Pancreas (tissue), 10 donors: ENCODE data around the gene CHMP4A. TPM values are rescaled to one million over a fixed set of nuclear protein-coding genes. Genes with fewer than 3 reads are reported as not detected.

ENCODE experiments used
- ATAC-seq, 4 donors: fragments of 200-7000 bp; cut with Tn5 transposase; one replicate each; pipeline versions ENCODE4 v1.8.0 to v1.9.1; 2020; ENCODE audit warnings: mild to moderate bottlenecking in 4 of 4, moderate library complexity in 4 of 4
- DNase-seq, 6 donors: peaks; one replicate each; pipeline ENCODE4 v3.0.0-alpha.2; 2020
- FAIRE-seq: peaks from 2 replicates; lab custom pipeline; 2012; peaks lifted over from hg19 to GRCh38; lab: Jason Lieb, UNC
- H3K27ac ChIP-seq, 4 donors: fragments of 200-600 bp; sonication (generic); 1 replicate in 3 of 4; 2 replicates in 1 of 4; pipeline versions ENCODE4 v1.5.0 to v1.8.0; 2020
- H3K27me3 ChIP-seq, 4 donors: fragments of 200-600 bp; one replicate each; pipeline ENCODE4 v1.8.0; 2021
- H3K36me3 ChIP-seq, 3 donors: fragments of 200-600 bp; sonication (generic) in 1 of 3; one replicate each; pipeline versions ENCODE4 v1.5.0 to v1.8.0; 2020 to 2021
- H3K4me1 ChIP-seq, 3 donors: fragments of 200-600 bp; one replicate each; pipeline ENCODE4 v1.8.0; 2021
- H3K4me3 ChIP-seq, 4 donors: fragments of 200-600 bp; sonication (generic) in 2 of 4; one replicate each; pipeline versions ENCODE4 v1.5.0 to v1.8.0; 2020 to 2021
- H3K9me3 ChIP-seq, 4 donors: fragments of 200-600 bp; one replicate each; pipeline ENCODE4 v1.8.0; 2021
- CTCF ChIP-seq, 4 donors: fragments of 200-600 bp; sonication (generic) in 3 of 4; IDR thresholded peaks; one replicate each; pipeline versions ENCODE4 v1.5.0 to v1.8.0; 2021; ENCODE audit warnings: antibody characterized with exemption in 4 of 4
- WGBS, 2 donors: extraction: QIAGEN DNeasy Blood & Tissue Kit; methylation state at CpG; one replicate each; pipeline ENCODE4 v1.1.7; 2013; 5-methylcytosine and 5-hydroxymethylcytosine counted together
- intact Hi-C, 3 donors: fragments of 100-400 bp; cut with DNase I; formaldehyde crosslinking; loops; one replicate each; pipeline versions ENCODE4 v1.11.1 to v1.14.2; 2022
- polyA plus RNA-seq, 2 donors: library from polyadenylated mRNA; stranded (reverse); fragments of 200-250 nt; gene quantifications; one replicate each; pipeline ENCODE4 v1.2.3, GENCODE V29; 2013
- total RNA-seq, 6 donors: library from RNA; stranded (reverse); fragmentation: NEBNext Ultra II Directional in 4 of 6; extraction: Animal tissue kit (Norgen Biotek cat#: 25700) in 4 of 6; gene quantifications; one replicate each; pipeline versions ENCODE4 v1.2.1 to v1.2.4, GENCODE V29; 2021 to 2023
- donor health status: healthy with polysubstance abuse.
- donor health status: DM: no; HTN: no; CAD: no; lungs with moderate emphysema.
- donor health status: DM: no; HTN: no; CAD: no.
- donor health status: control.
- donor health status: control.
- donor health status: Bipolar disorder and iron deficiency.
- donor health status: DM: yes; HTN: yes; CAD: no.
- donor health status: DM: no; HTN: no; CAD: no.
- donor health status: DM: no; HTN: no; CAD: no.
- donor health status: DM: yes; HTN: yes; CAD: no.

CHMP4A gene
- total and polyA plus RNA-seq, 8 donors: 16.3 to 79.9 (median 23.5) TPM

- ATAC-seq (no peak), DNase-seq (no peak), FAIRE-seq (no peak)
- intact Hi-C loops: no loop called here
- 41 to 50% methylated on average over 2 of the region's 2 CpGs for WGBS, 2 donors
- no peaks in the 10 kb centered on the region for H3K27me3 ChIP-seq
- no peak for TF ChIP-seq CTCF (IDR thresholded peaks at IDR 0.05)
- H3K9me3 ChIP-seq: no peaks in the 10 kb centered on the region
- peak overlapping the region; percentile 59 to 99 (median 96) for H3K4me3 ChIP-seq
- peaks cover 0 to 6% (median 0%) of the 10 kb centered on the region in 3 donors for H3K36me3 ChIP-seq
- H3K4me1 ChIP-seq: peaks cover 0 to 26% (median 4%) of the 10 kb centered on the region in 3 donors
- H3K27ac ChIP-seq: peak overlapping the region in 3 of 4 donors; percentile 94 to 100 (median 99)
Measured at GRCh38 chr14:24197056-24197450, 16.2 kb downstream of the CHMP4A start.

- DNase-seq: no peak
- Histone ChIP-seq H3K9me3 (no peaks in the 10 kb centered on the region), H3K4me1 (peaks cover 0 to 26% (median 4%) of the 10 kb centered on the region in 3 donors), H3K27me3 (no peaks in the 10 kb centered on the region), H3K36me3 (peaks cover 0 to 6% (median 0%) of the 10 kb centered on the region in 3 donors), H3K4me3 (peak overlapping the region; percentile 59 to 99 (median 96)), H3K27ac (peak overlapping the region; percentile 94 to 100 (median 99))
- intact Hi-C loops: no loop called here
- no peak for TF ChIP-seq CTCF (IDR thresholded peaks at IDR 0.05)
- FAIRE-seq: no peak
- peak; percentile 29 to 60 (median 46) for ATAC-seq
- 13 to 15% methylated on average over 33 of the region's 33 CpGs for WGBS, 2 donors
Measured at GRCh38 chr14:24196071-24197055, 16.9 kb downstream of the CHMP4A start.

GRCh38 chr14:24195186-24196070, 17.9 kb downstream of the CHMP4A start, which contains the start of gene TM9SF1:
Gene TM9SF1 (minus strand): TSS chr14:24195441. CDS start chr14:24195019, 422 bp downstream.
- FAIRE-seq (no peak), DNase-seq (peak; percentile 88 to 97 (median 90)), ATAC-seq (peak; percentile 94 to 97 (median 95))
- TF ChIP-seq CTCF (IDR thresholded peaks at IDR 0.05): no peak
- intact Hi-C loops: no loop called here
- H3K9me3 ChIP-seq: no peaks in the 10 kb centered on the region
- 0% methylated on average over 86 to 89 of the region's 89 CpGs for WGBS, 2 donors
- H3K4me1 ChIP-seq: peaks cover 0 to 26% (median 4%) of the 10 kb centered on the region in 3 donors
- H3K27ac ChIP-seq: peak within 1 kb of the TSS; percentile 94 to 100 (median 99)
- peaks cover 0 to 6% (median 0%) of the 10 kb centered on the region in 3 donors for H3K36me3 ChIP-seq
- no peaks in the 10 kb centered on the region for H3K27me3 ChIP-seq
- H3K4me3 ChIP-seq: peak within 1 kb of the TSS; percentile 59 to 99 (median 96)

- Histone ChIP-seq H3K9me3 (no peaks in the 10 kb centered on the region), H3K4me3 (peak overlapping the region; percentile 59 to 99 (median 96)), H3K36me3 (peaks cover 0 to 6% (median 0%) of the 10 kb centered on the region in 3 donors), H3K4me1 (peaks cover 0 to 26% (median 4%) of the 10 kb centered on the region in 3 donors), H3K27me3 (no peaks in the 10 kb centered on the region), H3K27ac (peak overlapping the region; percentile 94 to 100 (median 99))
- WGBS, 2 donors: 15 to 23% methylated on average over 8 of the region's 8 CpGs
- intact Hi-C loops: no loop called here
- no peak for TF ChIP-seq CTCF (IDR thresholded peaks at IDR 0.05)
- FAIRE-seq: no peak
- ATAC-seq: no peak
- no peak for DNase-seq
Measured at GRCh38 chr14:24194873-24195185, 18.5 kb downstream of the CHMP4A start.
